IMR-90 (cell line): Measurements from ENCODE around the gene FKBP14. TPM values are rescaled to one million over a fixed set of nuclear protein-coding genes. Genes with fewer than 3 reads are reported as not detected.

ENCODE experiments used
- ATAC-seq: fragments of 200-7000 bp; cut with Tn5 transposase; 2 replicates; pipeline ENCODE4 v1.9.1; 2020; ENCODE audit warnings: low read depth, mild to moderate bottlenecking, moderate library complexity
- BruUV-seq: library from RNA; stranded (reverse); fragments of 400-500 nt; replicated peaks from 2 replicates; lab custom pipeline; 2021; lab: Mats Ljungman, UMichigan
- CTCF ChIA-PET: fragments of 300-600 bp; formaldehyde crosslinking; extraction: SDS; loops from one replicate; lab custom pipeline; 2021; ENCODE audit warnings: antibody characterized with exemption; lab: Yijun Ruan, JAX
- POLR2A ChIA-PET: fragments of 300-600 bp; sonication (Branson Sonifier 250); formaldehyde crosslinking; loops from one replicate; lab custom pipeline; 2022; ENCODE audit warnings: antibody characterized with exemption; ENCODE audit not compliant: unreplicated experiment; lab: Charles Lee
- DNase-seq: peaks from one replicate; pipeline ENCODE4 v3.0.0; 2013
- H2AFZ ChIP-seq: replicated peaks from 2 replicates; pipeline ENCODE3; 2013; ENCODE audit warnings: low read length, mild to moderate bottlenecking; ENCODE audit not compliant: poor library complexity
- H2AK5ac ChIP-seq: 2 replicates; pipeline ENCODE4 v1.6.1; 2013; ENCODE audit warnings: low read depth, low read length, inconsistent platforms
- H2AK9ac ChIP-seq: replicated peaks from 2 replicates; pipeline ENCODE3; 2013; ENCODE audit warnings: mild to moderate bottlenecking, low read depth, low read length, moderate library complexity; ENCODE audit not compliant: poor library complexity
- H2BK120ac ChIP-seq: 2 replicates; pipeline ENCODE4 v1.6.1; 2013; ENCODE audit warnings: low read depth, low read length, inconsistent platforms
- H2BK15ac ChIP-seq: 3 replicates; pipeline ENCODE4 v1.6.1; 2013; ENCODE audit warnings: low read depth, low read length, inconsistent platforms
- H2BK20ac ChIP-seq: 2 replicates; pipeline ENCODE4 v1.6.1; 2013; ENCODE audit warnings: low read depth, mild to moderate bottlenecking, inconsistent platforms, low read length, moderate library complexity
- H2BK5ac ChIP-seq: 2 replicates; pipeline ENCODE4 v1.6.1; 2013; ENCODE audit warnings: mild to moderate bottlenecking, low read depth, low read length, inconsistent platforms; ENCODE audit not compliant: poor library complexity, severe bottlenecking
- H3K14ac ChIP-seq: replicated peaks from 2 replicates; pipeline ENCODE4 v1.6.1; 2013; ENCODE audit warnings: low read depth, low read length, inconsistent platforms
- H3K18ac ChIP-seq: 2 replicates; pipeline ENCODE4 v1.6.1; 2013; ENCODE audit warnings: low read depth, low read length, control low read depth
- H3K23ac ChIP-seq: 2 replicates; pipeline ENCODE4 v1.6.1; 2013; ENCODE audit warnings: low read depth, low read length, inconsistent platforms
- H3K27ac ChIP-seq: 2 replicates; pipeline ENCODE4 v1.5.1; 2013; ENCODE audit warnings: mild to moderate bottlenecking, control low read depth, low read length; ENCODE audit not compliant: insufficient read depth
- H3K27me3 ChIP-seq: 2 replicates; pipeline ENCODE4 v1.6.1; 2013; ENCODE audit warnings: low read length; ENCODE audit not compliant: control insufficient read depth, insufficient read depth
- H3K36me3 ChIP-seq: 2 replicates; pipeline ENCODE4 v1.6.1; 2013; ENCODE audit warnings: low read length, mixed read lengths; ENCODE audit not compliant: control insufficient read depth, insufficient read depth
- H3K4ac ChIP-seq: 2 replicates; pipeline ENCODE4 v1.6.1; 2013; ENCODE audit warnings: low read depth, low read length, inconsistent platforms
- H3K4me1 ChIP-seq: 2 replicates; pipeline ENCODE4 v1.6.1; 2013; ENCODE audit warnings: low read length, mixed read lengths; ENCODE audit not compliant: control insufficient read depth, insufficient read depth
- H3K4me2 ChIP-seq: 2 replicates; pipeline ENCODE4 v1.6.1; 2013; ENCODE audit warnings: low read depth, mild to moderate bottlenecking, control low read depth, low read length, moderate library complexity
- H3K4me3 ChIP-seq: 2 replicates; pipeline ENCODE4 v1.5.1; 2013; ENCODE audit warnings: low read depth, mild to moderate bottlenecking, control low read depth, low read length, moderate library complexity; ENCODE audit not compliant: insufficient read depth
- H3K56ac ChIP-seq: 2 replicates; pipeline ENCODE4 v1.6.1; 2013; ENCODE audit warnings: low read length, inconsistent platforms; ENCODE audit not compliant: insufficient read depth; ENCODE audit errors: extremely low read depth
- H3K79me1 ChIP-seq, 2 experiments: 2 replicates each; pipeline ENCODE4 v1.6.1; 2013; ENCODE audit warnings: low read length in 2 of 2, inconsistent platforms in 1 of 2, low read depth in 1 of 2
- H3K9ac ChIP-seq: 2 replicates; pipeline ENCODE4 v1.6.1; 2013; ENCODE audit warnings: low read depth, low read length, control low read depth
- H3K9me1 ChIP-seq: 2 replicates; pipeline ENCODE4 v1.6.1; 2013; ENCODE audit warnings: low read length, inconsistent platforms; ENCODE audit not compliant: insufficient read depth
- H3K9me3 ChIP-seq: 2 replicates; pipeline ENCODE4 v1.6.1; 2013; ENCODE audit warnings: low read length; ENCODE audit not compliant: control insufficient read depth, insufficient read depth
- H4K20me1 ChIP-seq: 2 replicates; pipeline ENCODE4 v1.6.1; 2013; ENCODE audit warnings: low read length, inconsistent platforms; ENCODE audit not compliant: insufficient read depth
- H4K5ac ChIP-seq: 2 replicates; pipeline ENCODE4 v1.6.1; 2013; ENCODE audit warnings: mild to moderate bottlenecking, low read depth, low read length, control low read depth
- H4K8ac ChIP-seq, 2 experiments: 2 replicates each; pipeline ENCODE4 v1.6.1; 2013; ENCODE audit warnings: low read depth in 2 of 2, low read length in 2 of 2, control low read depth in 1 of 2, inconsistent platforms in 1 of 2
- H4K91ac ChIP-seq: 2 replicates; pipeline ENCODE4 v1.6.1; 2013; ENCODE audit warnings: low read depth, low read length, inconsistent platforms; ENCODE audit not compliant: insufficient read depth
- BHLHE40 ChIP-seq: fragments of 150-350 bp; IDR thresholded peaks from 2 replicates; pipeline ENCODE4 v1.6.1; 2016; ENCODE audit warnings: mild to moderate bottlenecking, low read depth, low read length
- CHD1 ChIP-seq: IDR thresholded peaks from 2 replicates; pipeline ENCODE4 v1.6.1; 2012; ENCODE audit warnings: low read depth, low read length, improper control_type of control experiment
- CTCF ChIP-seq: conservative IDR thresholded peaks from 2 replicates; pipeline ENCODE4 v1.5.1; 2012; ENCODE audit warnings: mild to moderate bottlenecking, low read depth, low read length, improper control_type of control experiment
- ELK1 ChIP-seq: fragments of 150-350 bp; IDR thresholded peaks from 2 replicates; pipeline ENCODE4 v1.6.1; 2016; ENCODE audit warnings: low read depth, mild to moderate bottlenecking, low read length, moderate library complexity, borderline replicate concordance
- FOS ChIP-seq: fragments of 150-350 bp; IDR thresholded peaks from 2 replicates; pipeline ENCODE4 v1.6.1; 2016; ENCODE audit warnings: low read depth, low read length
- MAFK ChIP-seq: IDR thresholded peaks from 2 replicates; pipeline ENCODE4 v1.6.1; 2012; ENCODE audit warnings: low read depth, low read length, improper control_type of control experiment
- POLR2A ChIP-seq: IDR thresholded peaks from 2 replicates; pipeline ENCODE4 v1.6.1; 2012; ENCODE audit warnings: mild to moderate bottlenecking, low read depth, low read length
- RCOR1 ChIP-seq: IDR thresholded peaks from 2 replicates; pipeline ENCODE4 v1.6.1; 2012; ENCODE audit warnings: mild to moderate bottlenecking, low read length, improper control_type of control experiment; ENCODE audit not compliant: insufficient replicate concordance
- SMC3 ChIP-seq: fragments of 150-350 bp; IDR thresholded peaks from 2 replicates; pipeline ENCODE4 v1.6.1; 2016; ENCODE audit warnings: low read depth, mild to moderate bottlenecking, antibody characterized with exemption, low read length, moderate library complexity
- USF2 ChIP-seq: fragments of 150-350 bp; IDR thresholded peaks from 2 replicates; pipeline ENCODE4 v1.6.1; 2017; ENCODE audit warnings: mild to moderate bottlenecking, antibody characterized with exemption, low read length, low read depth
- WGBS, 2 experiments: methylation state at CpG; one replicate each; pipeline versions ENCODE4 v1.1.5 to v1.1.7; 2013; ENCODE audit warnings: missing lambda C conversion rate in 2 of 2; ENCODE audit not compliant: insufficient read length in 1 of 2; ENCODE audit errors: extremely low coverage in 2 of 2; 5-methylcytosine and 5-hydroxymethylcytosine counted together
- dilution Hi-C: fragments of 300-500 bp; cut with HindIII; formaldehyde crosslinking; loops from one replicate; pipeline ENCODE4 v1.14.3; 2018; ENCODE audit warnings: low sequenced_read_pairs; ENCODE audit not compliant: unreplicated experiment
- in situ Hi-C: fragments of 300-500 bp; cut with MboI; formaldehyde crosslinking; loops from 3 replicates; pipeline ENCODE4 v1.14.3; 2019; ENCODE audit warnings: low sequenced_read_pairs, inconsistent platforms, mixed read lengths
- intact Hi-C: fragments of 100-400 bp; cut with micrococcal nuclease; formaldehyde crosslinking; loops from 2 replicates; pipeline ENCODE4 v1.10.0; 2022
- polyA plus RNA-seq, 3 experiments: library from polyadenylated mRNA; depleted of rRNA; stranded (reverse); fragments of >200 nt; gene quantifications; 2 replicates each; pipeline ENCODE4 v1.2.3, GENCODE V29; 2012; ENCODE audit warnings: low replicate concordance in 1 of 3
- total RNA-seq: library from RNA; depleted of rRNA; stranded (reverse); fragments of >200 nt; gene quantifications from 2 replicates; pipeline ENCODE4 v1.2.3, GENCODE V29; 2012

FKBP14 gene
- total and polyA plus RNA-seq, 2 of the 4 experiments (the other 2 are of a cell fraction) = 26.3 to 27.1 TPM

- no peaks in the 10 kb centered on the region for H3K9me3 ChIP-seq
- no peak overlapping the region for H2AK9ac ChIP-seq
- H4K5ac ChIP-seq = no peak overlapping the region
- TF ChIP-seq RCOR1 = no peak
- no peak for TF ChIP-seq CHD1
- no peak for TF ChIP-seq POLR2A
- no peak for TF ChIP-seq FOS
- no peak for TF ChIP-seq USF2
- no peak for TF ChIP-seq SMC3
- no peak for TF ChIP-seq ELK1
- TF ChIP-seq MAFK = no peak
- TF ChIP-seq BHLHE40 = no peak
- no peak for TF ChIP-seq CTCF
- dilution Hi-C loops = no loop called here
- H4K8ac ChIP-seq = no peak overlapping the region
- peaks cover 5% of the 10 kb centered on the region for H3K4me1 ChIP-seq
- DNase-seq (no peak), ATAC-seq (no peak)
- no peaks in the 10 kb centered on the region for H3K27me3 ChIP-seq
- no peak overlapping the region for H3K9ac ChIP-seq
- no peak overlapping the region for H2AFZ ChIP-seq
- H3K14ac ChIP-seq = no peak overlapping the region
- no peak overlapping the region for H3K27ac ChIP-seq
- H3K56ac ChIP-seq = no peak overlapping the region
- peaks cover 8% of the 10 kb centered on the region; the same call in 1 of the 2 replicates for H3K36me3 ChIP-seq
- no TSS peak for BruUV-seq
- no peak overlapping the region for H3K4me2 ChIP-seq
- no peak overlapping the region for H2BK5ac ChIP-seq
- H2BK15ac ChIP-seq = no peak overlapping the region
- ChIA-PET POLR2A (interaction anchor here (0.5 kb wide), 1 partner anchor 44 kb away, joined by 3 read pairs; the partner anchor contains the start of gene FKBP14), CTCF (no interaction called here)
- intact Hi-C loops = no loop called here
- no CpG with 5 or more reads among the region's 1 CpG for whole genome bisulfite sequencing, 2 experiments
- no peak overlapping the region for H2AK5ac ChIP-seq
- no peak overlapping the region for H3K4ac ChIP-seq
- in situ Hi-C loops = loop anchor here (10.0 to 25.0 kb wide), 2 partner anchors 195 to 333 kb away; no protein-coding TSS in a partner anchor
- peaks cover 2% of the 10 kb centered on the region for H3K9me1 ChIP-seq
- no peak overlapping the region for H3K18ac ChIP-seq
- no peak overlapping the region for H2BK120ac ChIP-seq
- no peaks in the 10 kb centered on the region; the same call in 1 of the 2 replicates for H4K20me1 ChIP-seq
- peaks cover 0 to 3% of the 10 kb centered on the region in 2 experiments; a peak in 3 of 4 replicates for H3K79me1 ChIP-seq
- H4K91ac ChIP-seq = no peak overlapping the region
- H3K23ac ChIP-seq = no peak overlapping the region
- no peak overlapping the region for H2BK20ac ChIP-seq
- H3K4me3 ChIP-seq = no peak overlapping the region
Observed at GRCh38 chr7:30070052-30070451, 43.5 kb upstream of the FKBP14 start.
